Fibroblast of pulmonary artery (primary cell): ENCODE measurements around the gene CNR1.

ENCODE experiments used
- DNase-seq: peaks from one replicate; pipeline ENCODE4 v3.0.0-alpha.2; 2010; ENCODE audit warnings: low read depth
- H3K4me3 ChIP-seq: replicated peaks from 2 replicates; pipeline ENCODE4 v1.5.1; 2011; ENCODE audit warnings: low read depth, mild to moderate bottlenecking, control low read depth, low read length, moderate library complexity
- CTCF ChIP-seq: IDR thresholded peaks from 2 replicates; pipeline ENCODE4 v1.5.1; 2011; ENCODE audit warnings: mild to moderate bottlenecking, control low read depth, low read length, inconsistent platforms; ENCODE audit errors: missing control alignments

CNR1 gene

GRCh38 chr6:88115307-88115706, 50.8 kb downstream of the CNR1 start:
- TF ChIP-seq CTCF, result no peak
- no peak for DNase-seq
- H3K4me3 ChIP-seq, result no peak overlapping the region

- no peak for DNase-seq
- no peak for TF ChIP-seq CTCF
- no peak overlapping the region for H3K4me3 ChIP-seq
Measured at GRCh38 chr6:88114838-88115237, 51.3 kb downstream of the CNR1 start.

GRCh38 chr6:88111991-88112390, 54.2 kb downstream of the CNR1 start:
- no peak overlapping the region for H3K4me3 ChIP-seq
- DNase-seq, result no peak
- TF ChIP-seq CTCF, result no peak

- no peak for DNase-seq
- TF ChIP-seq CTCF, result no peak
- no peak overlapping the region for H3K4me3 ChIP-seq
Measured at GRCh38 chr6:88107241-88107640, 58.9 kb downstream of the CNR1 start.

GRCh38 chr6:88105741-88106340, 60.3 kb downstream of the CNR1 start:
- DNase-seq, result no peak
- H3K4me3 ChIP-seq, result no peak overlapping the region
- TF ChIP-seq CTCF, result no peak
